GM23248 (cell line): ENCODE data around the gene MPHOSPH9. TPM values are rescaled to one million over a fixed set of nuclear protein-coding genes. Genes with fewer than 3 reads are reported as not detected.

Experiments
- DNase-seq: peaks from one replicate; pipeline ENCODE4 v3.0.0-alpha.2; 2015
- H2AFZ ChIP-seq: fragments of 200-600 bp; sonication (generic); 2 replicates; pipeline ENCODE4 v1.6.1; 2016; ENCODE audit warnings: antibody characterized with exemption
- H3F3A ChIP-seq: fragments of 200-600 bp; sonication (generic); 2 replicates; pipeline ENCODE4 v1.6.1; 2016; ENCODE audit warnings: mild to moderate bottlenecking, antibody characterized with exemption, mixed run types; ENCODE audit not compliant: insufficient read depth
- H3K27ac ChIP-seq: fragments of 200-600 bp; sonication (generic); 2 replicates; pipeline ENCODE4 v1.5.1; 2016; ENCODE audit warnings: mild to moderate bottlenecking
- H3K27me3 ChIP-seq: fragments of 200-600 bp; sonication (generic); replicated peaks from 2 replicates; pipeline ENCODE4 v1.6.1; 2016; ENCODE audit warnings: mild to moderate bottlenecking; ENCODE audit not compliant: insufficient read depth
- H3K36me3 ChIP-seq: fragments of 200-600 bp; sonication (generic); 2 replicates; pipeline ENCODE4 v1.6.1; 2016; ENCODE audit warnings: low read depth, mild to moderate bottlenecking
- H3K4me1 ChIP-seq: fragments of 200-600 bp; sonication (generic); 2 replicates; pipeline ENCODE4 v1.6.1; 2016; ENCODE audit warnings: mild to moderate bottlenecking; ENCODE audit not compliant: insufficient read depth
- H3K4me2 ChIP-seq: fragments of 200-600 bp; sonication (generic); one replicate; pipeline ENCODE4 v1.6.1; 2016; ENCODE audit warnings: mild to moderate bottlenecking; ENCODE audit not compliant: unreplicated experiment
- H3K4me3 ChIP-seq: fragments of 200-600 bp; sonication (generic); 2 replicates; pipeline ENCODE4 v1.5.1; 2016; ENCODE audit warnings: mild to moderate bottlenecking
- H3K79me2 ChIP-seq: fragments of 200-600 bp; sonication (generic); 2 replicates; pipeline ENCODE4 v1.6.1; 2016; ENCODE audit warnings: mild to moderate bottlenecking; ENCODE audit not compliant: insufficient read depth
- H3K9ac ChIP-seq: fragments of 200-600 bp; sonication (generic); 2 replicates; pipeline ENCODE4 v1.6.1; 2016; ENCODE audit warnings: mild to moderate bottlenecking
- H3K9me2 ChIP-seq: fragments of 200-600 bp; sonication (generic); 2 replicates; pipeline ENCODE4 v1.6.1; 2016; ENCODE audit warnings: mixed run types, mild to moderate bottlenecking, moderate library complexity; ENCODE audit not compliant: insufficient read depth
- H3K9me3 ChIP-seq: fragments of 200-600 bp; sonication (generic); one replicate; pipeline ENCODE4 v1.6.1; 2017; ENCODE audit warnings: low read depth
- H4K20me1 ChIP-seq: fragments of 200-600 bp; sonication (generic); 2 replicates; pipeline ENCODE4 v1.6.0; 2016; ENCODE audit not compliant: insufficient read depth
- EZH2 ChIP-seq: fragments of 200-600 bp; sonication (generic); IDR thresholded peaks from 2 replicates; pipeline ENCODE4 v1.6.1; 2018; ENCODE audit warnings: antibody characterized with exemption, mild to moderate bottlenecking; ENCODE audit not compliant: insufficient read depth, poor library complexity, severe bottlenecking
- EZH2phosphoT487 ChIP-seq: fragments of 200-600 bp; sonication (generic); IDR thresholded peaks from 2 replicates; pipeline ENCODE4 v1.6.1; 2018; ENCODE audit warnings: antibody characterized with exemption, moderate library complexity, mild to moderate bottlenecking, low read depth; ENCODE audit not compliant: insufficient read depth
- WGBS, 2 experiments: methylation state at CpG; one replicate each; pipeline ENCODE4 v1.1.6; 2015 to 2017; ENCODE audit warnings: low lambda C conversion rate in 2 of 2, low coverage in 1 of 2; ENCODE audit errors: missing lambda C conversion rate in 2 of 2; 5-methylcytosine and 5-hydroxymethylcytosine counted together
- in situ Hi-C: fragments of 300-500 bp; cut with MboI; formaldehyde crosslinking; loops from 2 replicates; pipeline ENCODE4 v1.15.0; 2020
- polyA plus RNA-seq: library from polyadenylated mRNA; unstranded; fragments of >200 nt; fragmentation: Nextera tagmentation; extraction: Ambion mirVana; gene quantifications from 2 replicates; pipeline ENCODE4 v1.2.1, GENCODE V29; 2016
- total RNA-seq: library from RNA; depleted of rRNA; stranded (reverse); fragments of >200 nt; shearing (Covaris generic); gene quantifications from 2 replicates; pipeline ENCODE4 v1.2.3, GENCODE V29; 2014; rRNA removed

The MPHOSPH9 gene
- total RNA-seq = 26.6 and 51.6 TPM in 2 replicates
- polyA plus RNA-seq = 11.3 and 18.0 TPM in 2 replicates

- Histone ChIP-seq H3K4me1 (peaks cover 10% of the 10 kb centered on the region; the same call in 1 of the 2 replicates), H3K9me2 (no peaks in the 10 kb centered on the region), H3K27ac (peak within 1 kb of the TSS; percentile 69), H3K9ac (peak within 1 kb of the TSS; percentile 97), H3K27me3 (no peaks in the 10 kb centered on the region), H2AFZ (peak within 1 kb of the TSS; percentile 99), H3K36me3 (no peaks in the 10 kb centered on the region; the same call in 1 of the 2 replicates), H3K4me3 (peak within 1 kb of the TSS; percentile 99), H4K20me1 (no peaks in the 10 kb centered on the region), H3K79me2 (peaks cover 85% of the 10 kb centered on the region), H3F3A (0 out of 2 replicates have a peak, but pooled peaks cover 7% of the 10 kb centered on the region), H3K9me3 (no peaks in the 10 kb centered on the region), H3K4me2 (peak within 1 kb of the TSS; percentile 97)
- 1% methylated on average over 62 to 64 of the region's 66 CpGs for WGBS, 2 experiments
- in situ Hi-C loops = loop anchor here (25.0 kb wide), 1 partner anchor 371 kb away; no protein-coding TSS in a partner anchor
- no peak for TF ChIP-seq EZH2phosphoT487
- no peak for TF ChIP-seq EZH2
- peak; percentile 99 for DNase-seq
Observed at GRCh38 chr12:123232807-123233504, at the start of gene MPHOSPH9, which contains the start of gene MTRFR. TSS of gene MPHOSPH9 (minus strand) at chr12:123233141. CDS start at chr12:123230364, 2,777 bp downstream. TSS of gene MTRFR (plus strand) at chr12:123233436. CDS start at chr12:123253675, 20,239 bp downstream.

GRCh38 chr12:123282111-123282510 lies 49.2 kb upstream of the MPHOSPH9 start:
- 76 to 85% methylated on average over 10 of the region's 10 CpGs for WGBS, 2 experiments
- H3F3A ChIP-seq = 0 out of 2 replicates have a peak, but pooled peaks cover 6% of the 10 kb centered on the region
- H3K9me2 ChIP-seq = no peaks in the 10 kb centered on the region
- H3K79me2 ChIP-seq = no peaks in the 10 kb centered on the region
- no peak overlapping the region for H2AFZ ChIP-seq
- no peaks in the 10 kb centered on the region for H3K36me3 ChIP-seq
- DNase-seq = no peak
- in situ Hi-C loops = no loop called here
- H3K9ac ChIP-seq = no peak overlapping the region
- no peak overlapping the region for H3K27ac ChIP-seq
- TF ChIP-seq EZH2phosphoT487 (no peak), EZH2 (no peak)
- no peaks in the 10 kb centered on the region for H3K4me1 ChIP-seq
- H3K4me3 ChIP-seq = no peak overlapping the region
- no peaks in the 10 kb centered on the region for H4K20me1 ChIP-seq
- H3K4me2 ChIP-seq = no peak overlapping the region
- H3K9me3 ChIP-seq = no peaks in the 10 kb centered on the region
- no peaks in the 10 kb centered on the region for H3K27me3 ChIP-seq

- Histone ChIP-seq H3K4me3 (no peak overlapping the region), H3K4me2 (no peak overlapping the region), H3K9ac (no peak overlapping the region), H3K4me1 (no peaks in the 10 kb centered on the region), H3K27me3 (no peaks in the 10 kb centered on the region), H3K79me2 (no peaks in the 10 kb centered on the region), H4K20me1 (no peaks in the 10 kb centered on the region), H3K9me2 (no peaks in the 10 kb centered on the region), H3K9me3 (no peaks in the 10 kb centered on the region), H2AFZ (no peak overlapping the region), H3K36me3 (no peaks in the 10 kb centered on the region), H3F3A (no peaks in the 10 kb centered on the region), H3K27ac (no peak overlapping the region)
- WGBS, 2 experiments = 72 to 88% methylated on average over 2 of the region's 2 CpGs
- in situ Hi-C loops = no loop called here
- TF ChIP-seq EZH2phosphoT487 = no peak
- TF ChIP-seq EZH2 = no peak
- no peak for DNase-seq
Observed at GRCh38 chr12:123280971-123281370, 48.0 kb upstream of the MPHOSPH9 start.

GRCh38 chr12:123278101-123278627 lies 45.2 kb upstream of the MPHOSPH9 start:
- Histone ChIP-seq H3F3A (no peaks in the 10 kb centered on the region), H3K9ac (no peak overlapping the region), H3K4me1 (no peaks in the 10 kb centered on the region), H3K9me2 (no peaks in the 10 kb centered on the region), H3K79me2 (no peaks in the 10 kb centered on the region), H3K9me3 (no peaks in the 10 kb centered on the region), H3K27me3 (no peaks in the 10 kb centered on the region), H4K20me1 (no peaks in the 10 kb centered on the region), H3K4me3 (no peak overlapping the region), H3K4me2 (no peak overlapping the region), H3K36me3 (no peaks in the 10 kb centered on the region), H2AFZ (no peak overlapping the region), H3K27ac (no peak overlapping the region)
- WGBS, 2 experiments = 96 to 98% methylated on average over 2 of the region's 2 CpGs
- no peak for DNase-seq
- in situ Hi-C loops = no loop called here
- TF ChIP-seq EZH2 (no peak), EZH2phosphoT487 (no peak)
